Measurements from ENCODE around the gene NTM.

NTM gene

DNA sequence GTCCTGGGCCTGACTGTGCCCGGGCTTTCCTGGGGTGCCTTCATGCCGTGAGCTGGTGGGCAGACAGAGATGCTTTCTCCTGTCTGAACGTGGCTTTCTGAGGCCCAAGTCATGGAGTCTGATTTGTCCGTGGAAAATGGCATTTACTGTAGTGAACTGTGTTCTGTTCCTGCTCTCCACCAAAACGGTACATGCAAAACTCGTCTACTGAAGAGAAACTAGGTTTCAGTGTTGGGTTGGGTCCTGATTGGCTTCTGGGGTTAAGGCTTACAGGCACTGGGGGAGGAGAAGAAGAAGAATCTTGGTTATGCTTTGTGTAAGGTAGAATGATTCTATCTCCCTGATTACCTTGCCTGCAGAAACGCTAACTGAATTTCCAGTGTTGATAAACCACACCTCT is 541.7 kb downstream of the NTM start:
- no peak for DNase-seq (ENCODE audit: low read depth in 2 of 2)

DNA sequence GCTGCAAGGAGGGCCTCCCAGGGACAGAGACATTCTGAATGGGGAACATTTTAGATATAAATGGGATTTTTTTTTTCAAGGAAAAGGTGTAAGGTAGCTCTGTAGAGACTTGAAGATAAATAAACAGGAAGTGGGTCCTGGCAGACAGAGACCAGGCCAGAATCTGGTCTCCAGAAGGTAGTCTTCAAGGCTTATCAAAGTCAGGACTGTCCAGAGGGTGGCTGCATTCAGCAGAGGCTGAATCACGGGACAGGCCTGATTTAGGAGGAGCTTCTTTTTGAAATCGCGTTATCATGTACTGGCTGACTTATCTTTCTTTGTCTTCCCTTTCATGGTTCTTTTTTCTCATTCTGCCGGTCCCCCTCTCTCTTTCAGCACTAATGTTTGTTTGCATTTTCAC is 542.9 kb downstream of the NTM start:
- no peak for DNase-seq (ENCODE audit: low read depth in 2 of 2)

DNA sequence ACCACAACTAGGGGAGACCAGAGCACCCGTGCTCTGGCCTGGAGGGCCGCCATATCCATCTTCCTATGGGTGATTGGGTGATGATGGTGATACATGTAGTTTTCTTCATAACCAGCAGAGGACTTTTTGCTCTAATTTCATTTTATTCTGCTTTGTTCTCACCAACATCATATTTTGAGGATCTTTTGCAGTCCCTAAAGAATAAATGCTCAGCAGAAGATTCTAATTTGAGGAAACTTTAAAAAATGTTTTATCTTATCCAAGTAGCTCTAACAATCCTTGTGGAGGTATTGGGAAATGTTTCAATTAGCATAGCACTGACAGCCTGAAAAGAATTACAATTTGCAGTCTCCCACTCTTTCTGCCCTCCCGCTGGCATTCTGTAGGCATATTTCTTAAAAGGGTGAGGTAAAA is 544.0 kb downstream of the NTM start:
- no peak for DNase-seq (ENCODE audit: low read depth in 2 of 2)

DNA sequence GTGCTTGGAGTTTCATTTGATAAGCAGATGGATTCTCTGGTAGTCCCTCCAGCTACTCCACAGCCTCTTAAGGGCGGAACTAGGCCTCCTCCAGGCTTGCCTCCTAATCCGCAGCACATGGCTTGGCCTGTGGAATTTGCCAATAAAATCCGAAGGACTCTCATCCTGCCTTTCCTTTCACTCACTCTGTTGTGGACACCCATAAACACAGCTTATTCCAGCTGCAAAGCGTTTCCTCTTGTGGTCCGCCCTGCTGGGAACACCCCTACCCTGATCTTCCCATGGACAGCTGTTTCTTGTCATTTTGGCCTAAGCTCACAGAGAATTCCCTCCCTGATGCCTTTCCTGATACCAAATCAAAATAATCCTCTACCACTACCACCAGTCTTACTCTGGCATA is 546.2 kb downstream of the NTM start:
- no peak for DNase-seq (ENCODE audit: low read depth in 2 of 2)

DNA sequence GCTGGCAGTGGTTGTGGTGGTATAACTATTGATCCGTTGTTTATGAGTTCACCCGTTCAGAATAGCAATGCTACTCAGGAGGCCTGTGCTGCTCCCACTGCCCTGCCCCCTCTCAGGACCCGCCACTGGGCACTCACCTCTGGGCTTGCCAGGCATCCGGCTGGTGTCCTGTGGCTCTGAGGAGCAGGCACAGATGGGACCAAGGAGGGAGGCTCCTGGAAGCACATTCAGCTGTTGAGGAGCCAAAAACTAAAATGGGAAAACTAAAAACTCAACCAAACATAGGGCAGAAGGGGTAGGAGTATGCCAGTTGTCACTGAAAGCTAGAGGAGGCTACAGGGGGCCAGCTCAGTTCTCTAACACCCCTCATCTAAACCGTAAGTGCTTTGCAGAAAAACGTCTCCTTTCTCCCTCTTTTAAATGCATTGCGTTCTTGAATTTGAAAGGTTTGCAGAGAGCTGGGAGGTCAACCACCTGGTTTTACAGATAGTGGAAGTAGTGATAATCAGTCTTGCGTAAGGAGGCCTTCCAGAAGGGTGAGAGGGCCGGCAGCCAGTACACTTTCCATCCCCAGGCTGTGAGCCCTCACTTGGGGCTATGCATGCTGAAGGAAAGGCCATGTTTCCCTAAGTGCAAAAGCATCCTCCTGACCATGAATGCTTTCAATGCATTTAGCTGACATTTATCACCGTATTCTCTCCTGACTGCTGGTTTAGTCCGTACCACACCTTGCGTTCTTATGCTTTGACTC is 547.4 kb downstream of the NTM start:
- DNase-seq (ENCODE audit: low read depth in 2 of 2), result no peak

DNA sequence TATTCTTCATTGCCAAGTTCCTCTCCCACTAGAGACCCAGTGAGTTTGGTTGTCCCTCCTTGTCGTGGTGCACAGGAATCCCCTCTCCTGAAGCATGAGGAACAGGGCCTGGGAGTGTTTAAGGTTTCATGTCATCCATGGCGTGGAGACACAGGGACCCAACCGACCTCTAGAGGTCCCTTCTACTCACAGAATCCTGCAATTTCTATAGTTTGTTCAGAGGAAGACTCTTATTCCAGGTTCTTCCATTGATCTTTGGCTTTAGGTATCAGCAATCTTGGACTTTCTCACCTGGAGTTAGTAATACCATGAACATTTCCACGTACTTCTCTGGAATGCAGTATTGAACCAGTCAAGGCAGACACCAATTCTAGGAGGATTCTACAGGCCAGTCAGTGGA is 548.2 kb downstream of the NTM start:
- no peak for DNase-seq (ENCODE audit: low read depth in 2 of 2)

DNA sequence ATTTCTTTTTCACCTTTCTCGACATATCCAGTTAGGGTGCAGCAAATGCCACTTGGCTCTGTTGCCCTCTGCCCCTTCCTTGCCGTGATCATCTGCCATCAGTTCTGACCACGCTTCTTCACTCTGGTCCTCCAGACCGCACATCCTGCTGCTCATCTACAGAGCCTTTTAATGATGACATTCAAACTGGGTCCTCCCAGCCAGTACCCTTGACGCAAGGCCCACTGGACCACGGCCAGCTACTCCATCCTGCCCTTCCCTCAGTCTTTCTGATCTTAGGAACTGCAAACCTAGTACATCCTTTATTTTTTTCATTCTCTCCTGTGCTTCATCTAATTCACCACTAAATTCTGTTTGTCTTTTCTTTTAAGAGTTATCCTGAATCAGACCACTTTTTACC is 551.8 kb downstream of the NTM start:
- no peak for DNase-seq (ENCODE audit: low read depth in 2 of 2)

DNA sequence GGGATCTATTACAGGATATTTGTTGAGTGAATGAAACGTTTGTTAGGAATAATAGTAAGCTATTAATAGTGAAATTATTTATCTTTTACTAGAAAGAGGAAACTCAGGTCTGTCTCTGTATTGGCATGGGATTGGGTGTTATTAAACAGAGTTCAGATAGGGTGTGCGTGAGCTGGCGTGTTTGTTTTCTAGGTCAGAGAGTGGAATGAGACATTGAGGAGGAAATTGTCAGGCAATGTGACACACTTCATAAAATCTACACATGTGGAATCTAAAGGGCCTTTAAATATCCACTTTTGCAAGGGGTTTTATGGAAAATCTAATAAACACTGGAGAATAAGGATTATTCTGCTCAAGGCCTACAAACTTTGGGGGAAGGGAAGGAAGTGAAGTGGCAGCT is 552.9 kb downstream of the NTM start:
- no peak for DNase-seq (ENCODE audit: low read depth in 2 of 2)

DNA sequence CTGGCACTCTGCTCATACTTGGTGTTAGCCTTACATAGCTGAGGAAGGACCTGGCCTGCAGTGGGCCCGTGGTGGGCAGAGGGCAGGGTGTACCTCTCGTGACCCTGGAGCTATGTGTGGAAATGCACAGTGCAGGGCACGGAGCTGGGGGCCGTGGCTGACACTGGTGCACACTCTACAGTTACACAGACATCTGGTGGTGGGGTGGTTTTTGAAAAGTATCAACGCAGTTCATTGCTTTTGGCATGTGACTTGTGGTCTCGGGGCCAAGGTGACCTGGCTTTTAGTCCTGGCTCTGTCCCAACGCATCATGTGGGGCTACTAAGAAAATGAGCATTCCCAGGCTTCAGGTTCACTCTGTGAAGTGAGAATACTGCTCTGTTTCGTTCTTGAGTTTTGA is 553.6 kb downstream of the NTM start:
- no peak for DNase-seq (ENCODE audit: low read depth in 2 of 2)

DNA sequence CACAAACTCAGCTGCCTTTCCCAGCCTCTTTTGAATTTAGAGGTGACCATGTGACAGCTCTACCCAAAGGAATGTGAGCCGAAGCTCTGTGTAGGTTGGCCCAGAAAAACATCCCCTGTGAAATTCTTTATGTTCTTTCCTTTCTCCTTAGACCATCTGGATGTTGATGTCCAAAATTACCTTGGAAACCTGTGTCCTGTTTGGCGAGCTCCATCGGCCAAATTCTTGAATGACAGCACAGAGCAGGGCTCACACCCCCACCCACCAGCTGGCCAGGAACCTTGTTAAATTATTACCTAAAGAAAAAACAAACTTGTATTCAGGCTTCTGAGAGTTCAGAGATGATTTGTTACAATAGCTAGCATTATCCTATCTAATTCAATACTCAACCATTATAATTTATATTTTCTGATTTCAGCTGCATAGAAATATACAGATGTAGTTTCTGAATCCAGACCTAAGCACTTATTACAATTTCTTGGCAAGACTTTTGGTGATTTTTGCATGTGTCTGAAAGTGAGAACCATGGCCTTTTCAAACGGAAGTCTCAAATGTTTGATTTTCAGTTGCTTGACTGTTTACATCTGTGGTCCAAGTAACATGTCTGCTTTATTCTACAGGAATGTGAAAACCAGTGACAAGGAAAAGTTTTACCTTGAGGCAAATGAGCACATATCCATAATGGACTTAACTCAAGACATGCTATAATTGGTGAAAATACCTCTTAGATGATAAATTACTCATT is 554.2 kb downstream of the NTM start:
- DNase-seq (ENCODE audit: low read depth in 2 of 2), result no peak

DNA sequence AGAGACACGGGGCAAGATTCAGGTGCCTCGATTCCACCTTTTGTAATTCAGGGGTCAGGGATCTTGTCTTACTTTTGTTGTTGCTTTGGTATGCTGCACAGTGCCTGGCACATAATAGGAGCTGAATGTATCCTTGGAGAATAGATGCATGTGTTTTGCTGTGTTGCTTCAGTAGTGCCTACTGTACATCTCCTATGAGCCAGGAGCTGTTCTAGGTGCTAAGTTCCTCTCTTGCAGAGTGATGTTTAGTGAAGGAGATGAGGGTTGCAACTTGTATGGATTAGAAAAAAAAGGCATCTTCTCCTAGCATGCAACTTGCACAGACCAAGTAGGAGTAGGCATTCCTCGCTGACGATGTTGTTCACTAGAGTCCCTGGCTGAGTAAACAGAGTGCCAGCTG is 555.4 kb downstream of the NTM start:
- DNase-seq (ENCODE audit: low read depth in 2 of 2), result no peak

DNA sequence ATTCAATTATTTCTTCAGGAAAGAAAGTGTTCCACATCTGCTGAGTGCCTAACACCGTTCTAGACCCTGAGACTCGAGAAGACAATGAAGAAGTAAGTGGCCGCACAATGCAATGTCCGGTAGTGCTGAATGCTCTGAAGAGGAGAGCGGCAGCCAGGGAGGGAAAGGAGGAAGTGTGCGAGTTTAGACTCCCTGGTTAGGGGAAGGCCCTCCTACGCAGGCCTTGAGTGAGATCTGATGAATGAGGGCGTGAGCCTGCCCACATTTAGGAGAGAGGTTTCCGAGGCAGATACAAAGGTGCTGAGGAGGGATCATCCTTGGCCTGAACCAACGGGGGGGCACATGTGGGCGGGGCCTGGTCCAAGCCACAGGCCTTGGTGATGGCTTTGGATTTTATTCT is 558.6 kb downstream of the NTM start:
- DNase-seq (ENCODE audit: low read depth in 2 of 2), result no peak

DNA sequence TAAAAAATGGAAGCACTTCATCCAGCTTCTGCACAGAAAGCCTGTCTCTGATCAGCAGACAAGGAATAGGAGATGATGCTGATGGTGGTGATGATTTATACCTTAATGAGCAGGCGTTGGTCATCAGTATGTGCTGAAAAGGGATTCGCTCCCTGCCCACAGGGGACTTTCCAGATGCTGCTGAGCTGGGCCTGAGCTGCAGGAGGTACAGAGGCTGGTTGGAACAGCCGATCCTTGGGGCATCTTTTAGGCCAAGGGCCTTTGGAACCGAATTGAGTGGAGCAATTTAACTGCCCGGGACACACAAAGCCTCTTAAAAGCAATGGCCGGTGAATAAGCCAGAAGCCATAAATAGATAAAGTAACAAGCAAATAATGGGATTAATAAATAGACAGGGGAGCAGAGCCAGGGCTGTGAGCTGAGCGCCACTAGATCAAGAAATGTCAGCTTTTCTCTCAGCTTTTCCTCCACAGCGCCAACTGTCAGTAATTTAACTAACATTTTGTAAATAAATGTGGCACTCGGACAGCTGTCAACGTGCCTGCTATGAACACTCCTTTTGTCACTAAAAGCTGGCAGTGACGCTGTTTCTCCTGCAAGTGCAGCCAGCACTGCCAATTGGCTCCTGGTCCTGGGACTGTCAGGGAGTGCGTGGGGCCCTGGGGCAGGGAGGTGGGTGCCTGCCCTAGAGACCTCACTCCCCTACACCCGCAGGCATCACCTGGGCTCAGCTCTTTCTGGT is 562.3 kb downstream of the NTM start:
- no peak for DNase-seq (ENCODE audit: low read depth in 2 of 2)

DNA sequence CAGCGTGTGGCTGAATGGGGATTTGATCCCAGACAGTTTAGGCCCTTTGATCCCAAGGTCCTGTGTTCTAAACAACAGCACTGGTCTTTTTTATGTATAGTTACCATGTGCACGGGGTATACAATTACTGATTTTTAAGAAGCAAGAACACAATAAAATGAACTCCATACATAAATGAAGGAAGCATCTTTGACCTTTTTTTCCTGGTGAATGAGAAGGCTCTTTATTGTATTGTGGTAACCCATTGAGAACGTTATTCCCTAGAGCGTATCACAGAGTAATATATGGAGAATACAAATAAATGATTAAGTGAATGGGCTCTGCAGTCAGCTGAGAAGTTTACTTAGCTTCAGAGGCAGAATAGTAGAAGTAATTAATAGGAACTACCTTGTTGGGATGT is 563.6 kb downstream of the NTM start:
- DNase-seq (ENCODE audit: low read depth in 2 of 2), result no peak

DNA sequence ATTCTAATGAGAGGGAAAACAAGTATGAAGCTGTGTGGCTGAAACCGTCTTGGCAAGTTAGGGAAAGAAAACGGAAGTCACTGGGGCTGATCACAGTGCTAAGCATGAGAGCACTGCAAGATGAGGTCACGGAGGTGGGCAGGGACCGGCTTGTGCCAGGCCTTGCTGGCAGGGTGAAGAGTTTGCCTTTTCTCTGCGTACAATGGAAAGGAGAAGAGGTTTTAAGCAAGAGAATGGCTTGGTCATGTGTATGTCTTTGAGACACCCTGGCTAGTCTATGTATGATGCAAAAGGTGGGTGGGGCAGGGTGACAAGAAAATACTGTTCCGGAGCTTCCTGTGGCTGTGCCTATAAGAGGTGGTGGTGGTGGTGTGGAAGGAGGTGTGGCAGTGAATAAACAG is 567.9 kb downstream of the NTM start:
- DNase-seq (ENCODE audit: low read depth in 2 of 2), result no peak

DNA sequence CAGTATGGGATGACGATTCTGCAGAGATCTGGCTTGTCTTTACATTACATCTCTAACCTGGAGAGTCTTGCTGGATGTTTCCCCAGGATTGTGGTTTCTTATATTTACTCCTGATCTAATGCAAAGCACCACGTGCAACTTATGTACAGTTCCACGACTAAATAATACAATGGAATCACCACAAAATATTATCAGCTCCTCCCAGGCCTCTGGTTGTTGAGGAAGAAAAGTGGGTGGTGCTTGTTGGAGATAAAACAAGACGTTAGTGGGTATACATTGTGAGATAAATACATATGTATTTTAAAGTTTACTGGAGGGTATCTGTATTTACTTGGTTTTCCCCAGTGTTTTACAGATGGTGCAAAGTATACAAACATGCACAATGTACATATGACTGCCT is 569.7 kb downstream of the NTM start:
- no peak for DNase-seq (ENCODE audit: low read depth in 2 of 2)

DNA sequence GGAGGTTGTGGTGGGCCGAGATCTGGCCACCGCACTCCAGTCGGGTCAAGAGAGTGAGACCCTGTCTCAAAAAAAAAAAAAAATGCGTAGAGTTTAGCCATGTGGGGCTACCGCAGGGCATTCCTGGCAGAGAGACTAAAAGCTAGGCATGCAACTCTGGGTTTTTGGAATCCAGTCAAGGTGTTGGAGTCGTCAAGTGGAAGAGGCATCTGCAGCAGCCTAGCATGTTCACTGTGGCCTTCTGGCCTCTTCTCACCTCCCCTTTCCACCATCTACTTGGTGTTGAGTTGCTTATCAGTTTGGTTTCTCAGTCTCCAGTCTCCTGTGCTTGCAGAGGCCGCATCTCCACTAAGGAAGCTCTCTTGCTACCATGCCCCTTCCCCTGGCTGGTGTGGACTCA is 572.5 kb downstream of the NTM start:
- no peak for DNase-seq (ENCODE audit: low read depth in 2 of 2)

DNA sequence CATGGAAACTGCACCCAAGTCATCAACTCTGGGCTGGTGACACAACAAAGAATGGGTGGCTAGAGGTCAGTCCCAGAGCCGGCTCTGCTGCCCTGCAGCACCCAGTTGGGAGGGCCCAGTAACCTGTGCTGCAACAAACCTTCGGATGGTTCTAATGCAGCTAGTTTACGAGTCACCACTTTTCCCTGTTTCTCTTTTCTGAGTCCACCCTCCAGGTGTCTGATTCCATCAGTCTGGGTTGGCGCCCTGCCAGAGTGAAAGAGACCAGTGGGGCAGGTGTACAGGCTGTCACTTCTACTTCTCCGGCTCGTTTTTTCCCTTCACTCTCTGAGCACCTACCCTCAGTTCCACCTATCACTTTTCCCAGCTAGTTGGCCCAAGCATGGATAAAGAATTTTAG is 572.9 kb downstream of the NTM start:
- DNase-seq (ENCODE audit: low read depth in 2 of 2), result no peak

DNA sequence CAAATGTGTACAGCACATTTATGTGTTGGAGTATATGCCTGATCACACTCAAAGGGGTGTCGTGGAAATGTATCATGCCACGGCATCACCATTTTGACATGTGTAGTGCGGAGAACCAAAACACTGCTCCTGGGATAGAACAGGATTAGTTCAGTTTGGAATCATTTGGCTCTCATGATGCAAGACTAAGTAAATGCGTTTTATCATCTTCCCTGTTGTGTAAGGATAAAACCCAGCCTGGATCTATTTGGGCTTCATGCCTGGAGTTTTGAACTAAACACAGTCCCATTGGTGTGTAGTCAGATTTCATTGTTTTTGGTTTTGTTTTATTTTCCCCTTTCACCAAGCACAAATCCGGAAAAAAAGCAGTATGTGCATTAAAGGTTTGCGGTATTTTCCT is 574.3 kb downstream of the NTM start:
- no peak for DNase-seq (ENCODE audit: low read depth in 2 of 2)

DNA sequence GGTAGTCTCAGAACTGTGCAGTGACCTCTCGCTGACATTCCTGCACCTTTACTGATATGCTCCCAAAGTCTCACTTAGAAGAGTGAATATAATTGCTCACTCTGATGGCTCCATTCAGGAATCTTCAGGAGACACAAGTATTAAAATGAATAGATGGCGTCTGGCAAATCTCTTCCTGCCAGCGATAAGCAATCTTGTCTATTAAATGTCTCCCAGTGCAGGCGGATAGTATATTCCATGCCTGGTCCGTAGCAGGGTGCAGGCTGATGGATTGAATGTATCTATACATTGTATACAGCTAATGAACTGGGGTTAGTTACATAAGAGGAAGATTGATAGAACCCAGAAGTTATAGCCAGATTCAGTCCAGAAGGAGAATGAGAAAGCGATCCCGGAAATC is 575.3 kb downstream of the NTM start:
- no peak for DNase-seq (ENCODE audit: low read depth in 2 of 2)

DNA sequence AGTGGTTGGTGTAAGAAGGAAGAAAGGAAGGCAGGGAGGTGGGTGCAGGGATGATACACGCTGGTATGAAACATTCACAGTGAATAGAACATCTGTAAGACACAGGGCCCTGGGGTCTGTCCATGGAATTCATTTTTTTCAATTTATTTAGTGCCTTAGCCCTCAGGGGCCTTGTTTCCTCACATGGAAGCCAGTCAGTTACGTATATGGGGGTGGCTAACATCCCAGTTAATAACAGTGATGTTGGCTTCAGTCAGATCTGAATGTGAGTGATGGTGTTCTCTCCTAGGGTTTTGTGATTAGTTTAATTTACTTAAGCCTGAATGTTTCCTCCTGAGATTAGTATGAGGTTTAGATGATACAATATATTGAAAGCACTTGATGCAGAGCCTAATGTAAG is 577.1 kb downstream of the NTM start:
- no peak for DNase-seq (ENCODE audit: low read depth in 2 of 2)

DNA sequence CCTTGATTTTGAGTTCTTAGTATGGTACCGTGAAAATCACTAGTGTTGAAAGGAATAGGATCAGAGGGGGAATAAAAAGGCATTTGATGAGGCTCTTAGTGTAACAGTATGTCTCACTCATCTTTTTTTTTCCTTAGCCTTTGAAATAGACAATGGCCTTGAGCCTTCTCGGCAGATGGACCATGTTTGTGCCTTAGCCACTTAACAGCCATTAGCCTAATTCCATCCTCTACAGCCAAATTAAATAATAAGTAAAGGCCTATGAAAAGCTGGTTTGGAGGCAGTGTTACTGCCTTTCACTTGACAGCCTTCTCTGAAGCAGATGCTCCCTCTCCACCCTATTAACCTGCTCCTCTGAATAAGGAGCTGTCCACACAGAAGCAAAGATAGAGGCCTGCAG is 580.7 kb downstream of the NTM start:
- no peak for DNase-seq (ENCODE audit: low read depth in 2 of 2)

DNA sequence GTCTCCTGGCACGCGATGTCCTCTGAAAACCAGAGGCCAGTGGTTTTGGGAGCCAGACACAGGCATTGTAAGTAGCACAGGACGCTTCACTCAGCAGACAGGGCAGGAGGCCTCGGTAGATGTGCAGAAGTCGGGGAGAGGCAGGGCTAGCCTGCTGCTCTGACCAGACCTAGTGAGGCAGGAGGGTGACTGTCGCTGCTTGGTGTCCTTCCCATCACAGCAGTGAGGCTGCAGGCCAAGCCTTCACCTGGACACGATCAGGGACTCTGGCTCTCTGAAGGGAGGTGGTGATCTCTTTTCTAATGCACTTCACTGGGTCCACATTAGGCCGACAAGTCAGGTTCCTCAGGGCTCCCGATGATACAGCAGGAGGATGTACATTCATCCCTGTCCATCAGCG is 583.7 kb downstream of the NTM start:
- DNase-seq (ENCODE audit: low read depth in 2 of 2), result no peak

Data from stimulated activated CD8-positive, alpha-beta memory T cell treated with anti-CD3 and anti-CD28 coated beads, Interleukin-2, amount 100 ng/mL, for 1 hour (primary cell).